AG04449 (cell line): ENCODE results near the gene GALM.
A peak's percentile ranks its signal among the peaks of the same experiment; 100 is the strongest.

Source experiments
- CTCF ChIA-PET: fragments of 350-600 bp; formaldehyde crosslinking; extraction: SDS; loops from one replicate; lab custom pipeline; 2021; ENCODE audit warnings: antibody characterized with exemption; lab: Yijun Ruan, JAX
- POLR2A ChIA-PET: fragments of 400-600, 350-600 bp; formaldehyde crosslinking; extraction: SDS; loops from one replicate; lab custom pipeline; 2020; ENCODE audit warnings: antibody characterized with exemption, inconsistent platforms; lab: Yijun Ruan, JAX
- DNase-seq: peaks from one replicate; pipeline ENCODE4 v3.0.0-alpha.2; 2010; ENCODE audit warnings: low read depth, low spot score
- H3K4me3 ChIP-seq: 2 replicates; pipeline ENCODE4 v1.5.1; 2011; ENCODE audit warnings: low read depth, mild to moderate bottlenecking, control low read depth, low read length
- TF ChIP-seq, protein P1 (sequence below): IDR thresholded peaks from one replicate; pipeline ENCODE4 v1.5.1; 2011; ENCODE audit warnings: mild to moderate bottlenecking, moderate library complexity, low read length, control low read depth, inconsistent platforms; ENCODE audit not compliant: insufficient read depth; ENCODE audit errors: missing control alignments

GALM gene

DNA sequence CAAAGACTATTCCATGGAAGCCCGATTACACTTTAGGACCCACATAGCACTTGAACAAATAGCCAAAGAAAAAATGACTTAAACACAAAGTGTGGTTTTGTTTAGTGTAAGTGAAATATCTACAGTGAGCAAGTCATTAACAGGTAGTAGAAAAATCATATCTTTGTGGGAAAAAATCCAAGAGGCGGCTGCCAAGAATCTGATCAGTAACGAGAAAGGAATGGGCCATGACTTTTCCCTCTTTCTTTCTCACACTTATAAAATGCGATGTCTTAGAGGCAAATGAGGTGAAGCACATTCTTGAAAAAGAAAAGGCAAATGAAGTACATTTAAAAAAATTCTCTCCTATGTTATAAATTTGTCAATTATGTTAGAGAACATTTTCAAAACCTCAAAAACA, 99.2 kb downstream of the GALM start:
- ChIA-PET CTCF (interaction anchor here (1.1 to 1.4 kb wide), 2 partner anchors 12 to 13 kb away, joined by 3 read pairs; no protein-coding TSS in a partner anchor), POLR2A (interaction anchor here (3.4 kb wide), 1 partner anchor 14 kb away, joined by 15 read pairs; the partner anchor contains the start of gene SRSF7)
- DNase-seq = peak; percentile 55

DNA sequence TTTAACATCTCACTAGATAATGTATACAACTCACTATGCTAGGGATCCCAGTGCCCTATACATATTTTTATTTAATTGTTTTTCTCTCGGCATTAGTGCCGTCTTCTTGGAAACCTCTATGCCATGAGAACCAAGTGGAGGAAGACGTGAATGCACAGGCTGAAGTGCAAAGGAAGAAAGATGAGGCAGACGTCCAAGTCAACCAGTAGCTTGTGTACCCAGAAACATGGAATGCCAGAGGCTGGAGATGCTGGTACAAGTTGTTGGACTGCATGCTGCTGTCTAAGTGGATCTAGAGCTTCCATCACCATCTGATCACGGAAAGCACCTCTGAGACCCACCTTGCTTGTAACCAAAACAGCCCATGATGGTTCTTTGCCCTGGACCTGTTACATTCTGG, 99.6 kb downstream of the GALM start:
- CTCF ChIA-PET = interaction anchor here (1.1 kb wide), 1 partner anchor 12 kb away, joined by 3 read pairs; no protein-coding TSS in a partner anchor
- no peak overlapping the region for H3K4me3 ChIP-seq
- TF ChIP-seq, protein P1, sequence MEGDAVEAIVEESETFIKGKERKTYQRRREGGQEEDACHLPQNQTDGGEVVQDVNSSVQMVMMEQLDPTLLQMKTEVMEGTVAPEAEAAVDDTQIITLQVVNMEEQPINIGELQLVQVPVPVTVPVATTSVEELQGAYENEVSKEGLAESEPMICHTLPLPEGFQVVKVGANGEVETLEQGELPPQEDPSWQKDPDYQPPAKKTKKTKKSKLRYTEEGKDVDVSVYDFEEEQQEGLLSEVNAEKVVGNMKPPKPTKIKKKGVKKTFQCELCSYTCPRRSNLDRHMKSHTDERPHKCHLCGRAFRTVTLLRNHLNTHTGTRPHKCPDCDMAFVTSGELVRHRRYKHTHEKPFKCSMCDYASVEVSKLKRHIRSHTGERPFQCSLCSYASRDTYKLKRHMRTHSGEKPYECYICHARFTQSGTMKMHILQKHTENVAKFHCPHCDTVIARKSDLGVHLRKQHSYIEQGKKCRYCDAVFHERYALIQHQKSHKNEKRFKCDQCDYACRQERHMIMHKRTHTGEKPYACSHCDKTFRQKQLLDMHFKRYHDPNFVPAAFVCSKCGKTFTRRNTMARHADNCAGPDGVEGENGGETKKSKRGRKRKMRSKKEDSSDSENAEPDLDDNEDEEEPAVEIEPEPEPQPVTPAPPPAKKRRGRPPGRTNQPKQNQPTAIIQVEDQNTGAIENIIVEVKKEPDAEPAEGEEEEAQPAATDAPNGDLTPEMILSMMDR = no peak
- DNase-seq = no peak
- POLR2A ChIA-PET = interaction anchor here (3.4 kb wide), 1 partner anchor 15 kb away, joined by 15 read pairs; the partner anchor contains the start of gene SRSF7

More for the DNA sequence above, 99.2 kb downstream of the GALM start:
- H3K4me3 ChIP-seq = no peak overlapping the region
- TF ChIP-seq, protein P1 = no peak

DNA sequence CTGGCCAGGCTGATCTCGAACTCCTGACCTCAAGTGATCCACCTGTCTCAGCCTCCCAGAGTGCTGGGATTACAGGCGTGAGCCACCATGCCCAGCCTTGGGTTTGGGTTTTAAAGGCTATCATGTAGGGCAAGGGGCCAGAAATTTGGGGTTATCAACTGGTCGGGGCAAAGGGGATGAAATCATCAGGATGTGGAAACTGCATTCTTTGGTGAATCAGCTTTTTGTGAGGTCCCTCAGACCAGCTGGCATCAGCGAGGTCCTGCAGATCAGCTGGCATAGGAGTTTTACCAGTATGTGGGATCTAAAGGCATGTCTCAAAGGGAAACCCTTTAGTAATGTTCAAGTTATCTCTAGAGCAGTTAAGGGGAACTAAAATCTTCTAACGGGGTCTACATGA, 105.7 kb downstream of the GALM start:
- H3K4me3 ChIP-seq = no peak overlapping the region
- CTCF ChIA-PET = no interaction called here
- POLR2A ChIA-PET = interaction anchor here (1.5 kb wide), 1 partner anchor 21 kb away, joined by 15 read pairs; the partner anchor contains the start of gene SRSF7
- DNase-seq = no peak
- TF ChIP-seq, protein P1 = no peak

DNA sequence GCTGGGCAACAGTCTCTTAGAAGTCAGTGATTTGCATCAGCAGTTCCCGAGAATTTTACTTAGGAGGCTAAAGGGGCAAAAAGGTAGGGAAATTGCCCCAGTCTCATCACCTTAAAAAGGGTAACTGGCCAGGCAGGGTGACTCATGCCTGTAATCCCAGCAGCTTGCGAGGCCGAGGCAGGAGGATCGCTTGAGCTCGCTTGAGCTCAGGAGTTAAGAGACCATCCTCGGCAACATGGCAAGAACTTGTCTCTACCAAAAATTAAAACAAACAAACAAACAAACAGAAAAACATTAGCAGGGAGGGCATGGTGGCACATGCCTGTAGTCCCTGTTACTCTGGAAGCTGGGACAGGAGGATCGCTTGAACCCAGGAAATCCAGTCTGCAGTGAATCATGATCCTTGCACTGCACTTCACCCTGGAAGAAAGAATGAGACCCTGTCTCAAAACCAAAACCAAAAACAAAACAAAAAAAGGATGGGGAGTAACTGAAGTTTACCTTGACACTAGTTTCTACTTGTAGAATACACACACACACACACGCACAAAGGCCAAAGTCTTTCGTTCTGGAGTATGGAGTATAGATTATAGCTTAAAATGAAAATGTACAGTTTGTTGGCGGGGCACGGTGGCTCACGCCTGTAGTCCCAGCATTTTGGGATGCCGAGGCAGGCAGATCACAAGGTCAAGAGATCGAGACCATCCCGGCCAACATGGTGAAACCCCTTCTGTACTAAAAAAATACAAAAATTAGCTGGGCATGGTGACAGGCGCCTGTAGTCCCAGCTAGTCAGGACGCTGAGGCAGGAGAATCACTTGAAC, 109.4 kb downstream of the GALM start:
- no peak for DNase-seq
- H3K4me3 ChIP-seq = no peak overlapping the region
- POLR2A ChIA-PET = interaction anchor here (0.6 to 2.1 kb wide), 2 partner anchors 8 to 24 kb away, joined by 5 to 12 read pairs; partner anchors contain the start of gene SRSF7
- TF ChIP-seq, protein P1 = no peak
- CTCF ChIA-PET = interaction anchor here (2.1 kb wide), 1 partner anchor 194 kb away, joined by 5 read pairs; no protein-coding TSS in a partner anchor

DNA sequence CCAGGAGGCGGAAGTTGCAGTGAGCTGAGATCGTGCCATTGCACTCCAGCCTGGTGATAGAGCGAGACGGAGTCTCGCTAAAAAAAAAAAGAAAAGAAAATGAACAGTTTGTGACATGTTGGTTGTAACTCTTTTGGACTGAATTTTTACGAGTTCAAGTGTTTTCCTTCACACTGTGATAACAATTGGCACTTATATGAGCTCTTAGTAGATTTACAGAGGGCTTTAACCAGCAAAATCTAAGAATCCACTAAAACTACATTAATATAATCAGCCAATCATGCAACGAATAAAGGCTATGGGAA, 110.0 kb downstream of the GALM start:
- TF ChIP-seq, protein P1 = no peak
- ChIA-PET CTCF (interaction anchor here (2.1 kb wide), 1 partner anchor 194 kb away, joined by 5 read pairs; no protein-coding TSS in a partner anchor), POLR2A (interaction anchor here (2.1 kb wide), 1 partner anchor 25 kb away, joined by 12 read pairs; the partner anchor contains the start of gene SRSF7)
- no peak for DNase-seq
- H3K4me3 ChIP-seq = no peak overlapping the region

DNA sequence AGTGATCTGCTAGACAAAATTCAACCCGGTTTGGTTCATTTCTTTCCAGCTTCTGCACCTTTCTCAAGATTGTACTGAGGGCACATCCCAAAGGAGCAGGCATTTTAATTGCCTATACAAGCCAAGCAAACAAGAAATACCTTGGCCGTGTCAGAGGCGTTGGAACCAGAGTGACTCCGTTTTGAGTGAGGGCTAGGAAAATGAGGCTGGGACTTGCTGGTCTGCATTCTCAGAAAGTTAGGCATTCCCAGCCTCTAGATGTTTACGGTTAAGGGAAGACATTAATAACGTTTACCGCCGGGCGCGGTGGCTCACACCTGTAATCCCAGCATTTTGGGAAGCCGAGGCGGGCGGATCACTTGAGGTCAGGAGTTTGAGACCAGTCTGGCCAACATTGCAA, 110.6 kb downstream of the GALM start:
- DNase-seq = no peak
- H3K4me3 ChIP-seq = no peak overlapping the region
- TF ChIP-seq, protein P1 = no peak
- ChIA-PET POLR2A (interaction anchor here (2.1 kb wide), 1 partner anchor 25 kb away, joined by 12 read pairs; the partner anchor contains the start of gene SRSF7), CTCF (interaction anchor here (1.2 to 2.1 kb wide), 2 partner anchors 11 to 195 kb away, joined by 3 to 5 read pairs; no protein-coding TSS in a partner anchor)
